GM12878 (cell line): ENCODE data around the gene FAM219A. TPM values are rescaled to one million over a fixed set of nuclear protein-coding genes. Genes with fewer than 3 reads are reported as not detected.

Experiments used
- ATAC-seq: fragments of 200-7000 bp; cut with Tn5 transposase; 3 replicates; pipeline ENCODE4 v1.9.1; 2020; ENCODE audit warnings: mild to moderate bottlenecking, moderate library complexity
- BruUV-seq: library from RNA; stranded (reverse); fragments of 400-500 nt; replicated peaks from 2 replicates; lab custom pipeline; 2021; lab: Mats Ljungman, UMichigan
- CTCF ChIA-PET: fragments of 300-600 bp; sonication (Branson Sonifier 250); formaldehyde crosslinking; extraction: SDS; loops from one replicate; lab custom pipeline; 2021; ENCODE audit warnings: inconsistent platforms; lab: Yijun Ruan, JAX
- POLR2A ChIA-PET: fragments of 350-600 bp; formaldehyde crosslinking; extraction: SDS; loops from one replicate; lab custom pipeline; 2021; ENCODE audit warnings: inconsistent platforms; lab: Charles Lee
- RAD21 ChIA-PET: fragments of 300-600 bp; sonication (Branson Sonifier 250); formaldehyde crosslinking; loops from one replicate; lab custom pipeline; 2023; ENCODE audit warnings: antibody characterized with exemption; ENCODE audit not compliant: unreplicated experiment; lab: Charles Lee
- SMC1A ChIA-PET: fragments of 300-600 bp; sonication (Branson Sonifier 250); formaldehyde crosslinking; loops from one replicate; lab custom pipeline; 2023; ENCODE audit not compliant: unreplicated experiment, uncharacterized antibody; lab: Charles Lee
- DNase-seq: peaks from one replicate; pipeline ENCODE4 v3.0.0-alpha.2; 2011; ENCODE audit warnings: low read depth, low spot score
- FAIRE-seq: peaks from 3 replicates; lab custom pipeline; 2011; peaks lifted over from hg19 to GRCh38; lab: Jason Lieb, UNC
- H2AFZ ChIP-seq: 2 replicates; pipeline ENCODE4 v1.6.0; 2011; ENCODE audit warnings: low read depth, low read length, control low read depth; ENCODE audit not compliant: control insufficient read depth
- H3K27ac ChIP-seq: 2 replicates; pipeline ENCODE4 v1.5.1; 2011; ENCODE audit warnings: control low read depth; ENCODE audit not compliant: control insufficient read depth, insufficient read depth
- H3K27me3 ChIP-seq, 2 experiments: replicated peaks in 1 of 2; 2 replicates each; pipeline versions ENCODE4 v1.6.0 to v1.6.1; 2011; ENCODE audit warnings: low read length in 1 of 2; ENCODE audit not compliant: control insufficient read depth in 2 of 2, insufficient read depth in 2 of 2
- H3K36me3 ChIP-seq, 2 experiments: 2 replicates each; pipeline ENCODE4 v1.5.1; 2011; ENCODE audit warnings: low read length in 1 of 2; ENCODE audit not compliant: control insufficient read depth in 2 of 2, insufficient read depth in 2 of 2
- H3K4me1 ChIP-seq: 2 replicates; pipeline ENCODE4 v1.6.1; 2011; ENCODE audit warnings: mild to moderate bottlenecking, low read length, moderate library complexity, mixed read lengths; ENCODE audit not compliant: control insufficient read depth, insufficient read depth
- H3K4me2 ChIP-seq: 2 replicates; pipeline ENCODE4 v1.6.0; 2011; ENCODE audit warnings: control low read depth; ENCODE audit not compliant: control insufficient read depth, insufficient read depth
- H3K4me3 ChIP-seq: fragments of 200-600 bp; sonication (generic); 2 replicates; pipeline ENCODE4 v1.5.1; 2016
- H3K79me2 ChIP-seq: 2 replicates; pipeline ENCODE4 v1.6.0; 2011; ENCODE audit warnings: low read length; ENCODE audit not compliant: control insufficient read depth, insufficient read depth
- H3K9ac ChIP-seq: 2 replicates; pipeline ENCODE4 v1.8.0; 2011; ENCODE audit warnings: low read length, control low read depth, mixed read lengths; ENCODE audit not compliant: control insufficient read depth, insufficient read depth
- H3K9me3 ChIP-seq: replicated peaks from 3 replicates; pipeline ENCODE4 v1.5.1; 2011; ENCODE audit warnings: mild to moderate bottlenecking, low read length; ENCODE audit not compliant: control insufficient read depth, insufficient read depth
- H4K20me1 ChIP-seq: 2 replicates; pipeline ENCODE4 v1.6.0; 2011; ENCODE audit not compliant: control insufficient read depth, insufficient read depth
- EGR1 ChIP-seq, 2 experiments: IDR thresholded peaks; 1 replicate in 1 of 2; 2 replicates in 1 of 2; pipeline ENCODE4 v1.6.1; 2011 to 2012; ENCODE audit warnings: low read depth in 2 of 2, low read length in 2 of 2, borderline replicate concordance in 1 of 2, mild to moderate bottlenecking in 1 of 2, moderate library complexity in 1 of 2
- GABPA ChIP-seq: IDR thresholded peaks from 2 replicates; pipeline ENCODE4 v1.6.1; 2014; ENCODE audit warnings: antibody characterized with exemption, low read depth, mild to moderate bottlenecking, inconsistent platforms
- HCFC1 ChIP-seq: fragments of 150-350 bp; IDR thresholded peaks from 2 replicates; pipeline ENCODE4 v1.6.1; 2014; ENCODE audit warnings: low read length
- HDAC2 ChIP-seq: fragments of 200-600 bp; sonication (generic); IDR thresholded peaks from 2 replicates; pipeline ENCODE4 v1.6.1; 2017
- POU2F2 ChIP-seq: IDR thresholded peaks from 3 replicates; pipeline ENCODE4 v1.6.1; 2011; ENCODE audit warnings: low read depth, mild to moderate bottlenecking, low read length, borderline replicate concordance
- SIN3A ChIP-seq: IDR thresholded peaks from 2 replicates; pipeline ENCODE4 v1.6.1; 2012; ENCODE audit warnings: low read depth, low read length, improper control_type of control experiment
- STAT3 ChIP-seq: IDR thresholded peaks from 2 replicates; pipeline ENCODE4 v1.6.1; 2011; ENCODE audit warnings: low read depth, low read length, improper control_type of control experiment
- SUPT20H ChIP-seq: IDR thresholded peaks from 2 replicates; pipeline ENCODE4 v1.6.1; 2011; ENCODE audit warnings: low read depth, mild to moderate bottlenecking, low read length, moderate library complexity, borderline replicate concordance; ENCODE audit not compliant: control insufficient read depth
- TCF12 ChIP-seq: IDR thresholded peaks from 2 replicates; pipeline ENCODE4 v1.6.1; 2011; ENCODE audit warnings: low read depth, mild to moderate bottlenecking, low read length
- ZNF384 ChIP-seq: IDR thresholded peaks from 2 replicates; pipeline ENCODE4 v1.6.1; 2012; ENCODE audit warnings: low read depth, mild to moderate bottlenecking, low read length, improper control_type of control experiment, borderline replicate concordance
- WGBS: methylation state at CpG from one replicate; pipeline ENCODE4 v1.1.6; 2016; ENCODE audit warnings: low lambda C conversion rate; ENCODE audit not compliant: insufficient replicate concordance, insufficient coverage; ENCODE audit errors: missing lambda C conversion rate; 5-methylcytosine and 5-hydroxymethylcytosine counted together
- in situ Hi-C: fragments of 300-500 bp; cut with MboI; formaldehyde crosslinking; loops from 9 replicates; pipeline ENCODE4 v1.14.3; 2018; ENCODE audit warnings: mixed read lengths
- intact Hi-C: fragments of 100-400 bp; cut with micrococcal nuclease; formaldehyde crosslinking; loops from one replicate; pipeline ENCODE4 v1.14.2; 2022; ENCODE audit not compliant: unreplicated experiment
- polyA plus RNA-seq, 11 experiments: library from polyadenylated mRNA; depleted of rRNA in 4 of 11; unstranded in 6 of 11; stranded (reverse) in 5 of 11; fragments of >200 nt; fragmentation: Nextera tagmentation in 4 of 11; fragmentation: Illumina TruSeq in 1 of 11; extraction: Ambion mirVana in 4 of 11; extraction: Trizol in 1 of 11; gene quantifications; 1 replicate in 1 of 11; 2 replicates in 10 of 11; pipeline versions ENCODE4 v1.2.1 to v1.2.3, GENCODE V29; 2011 to 2016; ENCODE audit warnings: inconsistent platforms in 2 of 11, missing spikeins in 2 of 11, low read depth in 1 of 11
- total RNA-seq, 4 experiments: library from RNA; depleted of rRNA in 3 of 4; stranded (reverse); fragments of >200 nt in 3 of 4; fragmentation: Illumina TruSeq in 1 of 4; extraction: Trizol in 1 of 4; gene quantifications; 2 replicates each; pipeline versions ENCODE4 v1.2.1 to v1.2.3, GENCODE V29; 2013 to 2021
- TF ChIP-seq, protein P1 (sequence below): IDR thresholded peaks from 2 replicates; pipeline ENCODE4 v1.6.1; 2012; ENCODE audit warnings: low read depth, low read length, improper control_type of control experiment
- TF ChIP-seq, protein P2 (sequence below): fragments of 450-650 bp; IDR thresholded peaks from 2 replicates; pipeline ENCODE4 v1.6.1; 2016; ENCODE audit warnings: mild to moderate bottlenecking
- TF ChIP-seq, protein P3 (sequence below): fragments of 450-650 bp; IDR thresholded peaks from 2 replicates; pipeline ENCODE4 v1.6.1; 2017; ENCODE audit warnings: antibody characterized with exemption, mild to moderate bottlenecking, moderate library complexity
- TF ChIP-seq, protein P4 (sequence below): IDR thresholded peaks from 2 replicates; pipeline ENCODE4 v1.6.1; 2011; ENCODE audit warnings: borderline replicate concordance, low read depth, mild to moderate bottlenecking, moderate library complexity, low read length; ENCODE audit not compliant: insufficient read depth, poor library complexity, severe bottlenecking
- TF ChIP-seq, protein P5 (sequence below): IDR thresholded peaks from 2 replicates; pipeline ENCODE4 v1.6.1; 2011; ENCODE audit warnings: low read depth, mild to moderate bottlenecking, low read length, moderate library complexity, borderline replicate concordance; ENCODE audit errors: extremely low read depth
- TF ChIP-seq, protein P6 (sequence below): fragments of 150-350 bp; IDR thresholded peaks from 2 replicates; pipeline ENCODE4 v1.6.1; 2014; ENCODE audit warnings: mild to moderate bottlenecking, low read depth, low read length

FAM219A gene
- total and polyA plus RNA-seq, 10 of the 15 experiments (the other 5 are each of a cell fraction or from before 2014, with no cell fraction given), result 0.11 to 2.0 (median 0.71) TPM

DNA sequence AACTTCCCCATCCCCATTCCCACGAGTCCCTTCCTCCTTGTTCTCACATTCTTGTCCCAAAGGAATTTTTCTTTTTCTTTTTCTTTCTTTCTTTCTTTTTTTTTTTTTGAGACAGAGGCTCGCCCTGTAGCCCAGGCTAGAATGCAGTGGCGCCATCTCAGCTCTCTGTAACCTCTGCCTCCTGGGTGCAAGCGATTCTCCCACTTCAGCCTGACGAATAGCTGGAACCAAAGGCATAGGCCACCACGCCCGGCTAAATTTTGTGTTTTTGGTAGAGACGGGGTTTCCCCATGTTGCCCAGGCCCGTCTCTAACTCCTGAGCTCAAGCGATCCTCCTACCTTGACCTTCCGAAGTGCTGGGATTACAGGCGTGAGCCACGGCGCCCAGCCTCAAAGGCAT is 986 bp upstream of the FAM219A start:
- SMC1A ChIA-PET, result no interaction called here
- Histone ChIP-seq H2AFZ (no peak overlapping the region), H4K20me1 (no peaks in the 10 kb centered on the region), H3K27ac (no peak overlapping the region), H3K9me3 (no peaks in the 10 kb centered on the region; the same call in 2 of the 3 replicates), H3K79me2 (no peaks in the 10 kb centered on the region), H3K36me3 (no peaks in the 10 kb centered on the region), H3K4me3 (no peak overlapping the region), H3K9ac (no peak overlapping the region), H3K4me1 (peaks cover 7% of the 10 kb centered on the region; the same call in 1 of the 2 replicates), H3K4me2 (no peak overlapping the region), H3K27me3 (peaks cover 5 to 10% of the 10 kb centered on the region in 2 experiments)
- ATAC-seq (no peak), FAIRE-seq (no peak), DNase-seq (no peak)
- 54% methylated on average over 12 of the region's 14 CpGs for whole genome bisulfite sequencing
- intact Hi-C loops, result no loop called here
- RAD21 ChIA-PET, result no interaction called here
- CTCF ChIA-PET, result no interaction called here
- POLR2A ChIA-PET, result no interaction called here
- in situ Hi-C loops, result no loop called here
- BruUV-seq, result no TSS peak
- TF ChIP-seq, protein P1, sequence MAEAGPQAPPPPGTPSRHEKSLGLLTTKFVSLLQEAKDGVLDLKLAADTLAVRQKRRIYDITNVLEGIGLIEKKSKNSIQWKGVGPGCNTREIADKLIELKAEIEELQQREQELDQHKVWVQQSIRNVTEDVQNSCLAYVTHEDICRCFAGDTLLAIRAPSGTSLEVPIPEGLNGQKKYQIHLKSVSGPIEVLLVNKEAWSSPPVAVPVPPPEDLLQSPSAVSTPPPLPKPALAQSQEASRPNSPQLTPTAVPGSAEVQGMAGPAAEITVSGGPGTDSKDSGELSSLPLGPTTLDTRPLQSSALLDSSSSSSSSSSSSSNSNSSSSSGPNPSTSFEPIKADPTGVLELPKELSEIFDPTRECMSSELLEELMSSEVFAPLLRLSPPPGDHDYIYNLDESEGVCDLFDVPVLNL, result no peak
- TF ChIP-seq GABPA, result no peak
- TF ChIP-seq SIN3A, result no peak
- TF ChIP-seq, protein P2, sequence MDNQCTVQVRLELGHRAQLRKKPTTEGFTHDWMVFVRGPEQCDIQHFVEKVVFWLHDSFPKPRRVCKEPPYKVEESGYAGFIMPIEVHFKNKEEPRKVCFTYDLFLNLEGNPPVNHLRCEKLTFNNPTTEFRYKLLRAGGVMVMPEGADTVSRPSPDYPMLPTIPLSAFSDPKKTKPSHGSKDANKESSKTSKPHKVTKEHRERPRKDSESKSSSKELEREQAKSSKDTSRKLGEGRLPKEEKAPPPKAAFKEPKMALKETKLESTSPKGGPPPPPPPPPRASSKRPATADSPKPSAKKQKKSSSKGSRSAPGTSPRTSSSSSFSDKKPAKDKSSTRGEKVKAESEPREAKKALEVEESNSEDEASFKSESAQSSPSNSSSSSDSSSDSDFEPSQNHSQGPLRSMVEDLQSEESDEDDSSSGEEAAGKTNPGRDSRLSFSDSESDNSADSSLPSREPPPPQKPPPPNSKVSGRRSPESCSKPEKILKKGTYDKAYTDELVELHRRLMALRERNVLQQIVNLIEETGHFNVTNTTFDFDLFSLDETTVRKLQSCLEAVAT, result no peak
- TF ChIP-seq, protein P3, sequence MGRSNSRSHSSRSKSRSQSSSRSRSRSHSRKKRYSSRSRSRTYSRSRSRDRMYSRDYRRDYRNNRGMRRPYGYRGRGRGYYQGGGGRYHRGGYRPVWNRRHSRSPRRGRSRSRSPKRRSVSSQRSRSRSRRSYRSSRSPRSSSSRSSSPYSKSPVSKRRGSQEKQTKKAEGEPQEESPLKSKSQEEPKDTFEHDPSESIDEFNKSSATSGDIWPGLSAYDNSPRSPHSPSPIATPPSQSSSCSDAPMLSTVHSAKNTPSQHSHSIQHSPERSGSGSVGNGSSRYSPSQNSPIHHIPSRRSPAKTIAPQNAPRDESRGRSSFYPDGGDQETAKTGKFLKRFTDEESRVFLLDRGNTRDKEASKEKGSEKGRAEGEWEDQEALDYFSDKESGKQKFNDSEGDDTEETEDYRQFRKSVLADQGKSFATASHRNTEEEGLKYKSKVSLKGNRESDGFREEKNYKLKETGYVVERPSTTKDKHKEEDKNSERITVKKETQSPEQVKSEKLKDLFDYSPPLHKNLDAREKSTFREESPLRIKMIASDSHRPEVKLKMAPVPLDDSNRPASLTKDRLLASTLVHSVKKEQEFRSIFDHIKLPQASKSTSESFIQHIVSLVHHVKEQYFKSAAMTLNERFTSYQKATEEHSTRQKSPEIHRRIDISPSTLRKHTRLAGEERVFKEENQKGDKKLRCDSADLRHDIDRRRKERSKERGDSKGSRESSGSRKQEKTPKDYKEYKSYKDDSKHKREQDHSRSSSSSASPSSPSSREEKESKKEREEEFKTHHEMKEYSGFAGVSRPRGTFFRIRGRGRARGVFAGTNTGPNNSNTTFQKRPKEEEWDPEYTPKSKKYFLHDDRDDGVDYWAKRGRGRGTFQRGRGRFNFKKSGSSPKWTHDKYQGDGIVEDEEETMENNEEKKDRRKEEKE, result no peak
- no peak for TF ChIP-seq POU2F2
- no peak for TF ChIP-seq HDAC2
- no peak for TF ChIP-seq EGR1 (IDR thresholded peaks at IDR 0.05; ENCODE audit: borderline replicate concordance in 1 of 2, low read depth in 2 of 2, low read length in 2 of 2)
- TF ChIP-seq, protein P4, sequence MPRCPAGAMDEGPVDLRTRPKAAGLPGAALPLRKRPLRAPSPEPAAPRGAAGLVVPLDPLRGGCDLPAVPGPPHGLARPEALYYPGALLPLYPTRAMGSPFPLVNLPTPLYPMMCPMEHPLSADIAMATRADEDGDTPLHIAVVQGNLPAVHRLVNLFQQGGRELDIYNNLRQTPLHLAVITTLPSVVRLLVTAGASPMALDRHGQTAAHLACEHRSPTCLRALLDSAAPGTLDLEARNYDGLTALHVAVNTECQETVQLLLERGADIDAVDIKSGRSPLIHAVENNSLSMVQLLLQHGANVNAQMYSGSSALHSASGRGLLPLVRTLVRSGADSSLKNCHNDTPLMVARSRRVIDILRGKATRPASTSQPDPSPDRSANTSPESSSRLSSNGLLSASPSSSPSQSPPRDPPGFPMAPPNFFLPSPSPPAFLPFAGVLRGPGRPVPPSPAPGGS, result no peak
- TF ChIP-seq HCFC1, result no peak
- no peak for TF ChIP-seq SUPT20H
- TF ChIP-seq ZNF384, result no peak
- TF ChIP-seq TCF12, result no peak
- no peak for TF ChIP-seq STAT3
- TF ChIP-seq, protein P5, sequence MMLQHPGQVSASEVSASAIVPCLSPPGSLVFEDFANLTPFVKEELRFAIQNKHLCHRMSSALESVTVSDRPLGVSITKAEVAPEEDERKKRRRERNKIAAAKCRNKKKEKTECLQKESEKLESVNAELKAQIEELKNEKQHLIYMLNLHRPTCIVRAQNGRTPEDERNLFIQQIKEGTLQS, result no peak
- TF ChIP-seq, protein P6, sequence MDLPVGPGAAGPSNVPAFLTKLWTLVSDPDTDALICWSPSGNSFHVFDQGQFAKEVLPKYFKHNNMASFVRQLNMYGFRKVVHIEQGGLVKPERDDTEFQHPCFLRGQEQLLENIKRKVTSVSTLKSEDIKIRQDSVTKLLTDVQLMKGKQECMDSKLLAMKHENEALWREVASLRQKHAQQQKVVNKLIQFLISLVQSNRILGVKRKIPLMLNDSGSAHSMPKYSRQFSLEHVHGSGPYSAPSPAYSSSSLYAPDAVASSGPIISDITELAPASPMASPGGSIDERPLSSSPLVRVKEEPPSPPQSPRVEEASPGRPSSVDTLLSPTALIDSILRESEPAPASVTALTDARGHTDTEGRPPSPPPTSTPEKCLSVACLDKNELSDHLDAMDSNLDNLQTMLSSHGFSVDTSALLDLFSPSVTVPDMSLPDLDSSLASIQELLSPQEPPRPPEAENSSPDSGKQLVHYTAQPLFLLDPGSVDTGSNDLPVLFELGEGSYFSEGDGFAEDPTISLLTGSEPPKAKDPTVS, result no peak
